GM10248 (cell line): ENCODE data around the gene HCRTR1.
A peak's percentile ranks its signal among the peaks of the same experiment; 100 is the strongest.

ENCODE experiments used
- CTCF ChIA-PET: fragments of 300-600 bp; sonication (Branson Sonifier 250); formaldehyde crosslinking; extraction: SDS; loops from one replicate; lab custom pipeline; 2021; ENCODE audit warnings: antibody characterized with exemption; lab: Yijun Ruan, JAX
- POLR2A ChIA-PET: fragments of 350-650 bp; sonication (Branson Sonifier 250); formaldehyde crosslinking; extraction: SDS; loops from one replicate; lab custom pipeline; 2020; ENCODE audit warnings: antibody characterized with exemption; lab: Yijun Ruan, JAX
- DNase-seq: peaks from one replicate; pipeline ENCODE4 v3.0.0; 2012; ENCODE audit errors: extremely low spot score
- TF ChIP-seq, protein P1 (sequence below): IDR thresholded peaks from 2 replicates; pipeline ENCODE4 v1.5.1; 2012; ENCODE audit warnings: mild to moderate bottlenecking, low read depth; ENCODE audit errors: extremely low read depth, missing control alignments, control extremely low read depth

The HCRTR1 gene

DNA sequence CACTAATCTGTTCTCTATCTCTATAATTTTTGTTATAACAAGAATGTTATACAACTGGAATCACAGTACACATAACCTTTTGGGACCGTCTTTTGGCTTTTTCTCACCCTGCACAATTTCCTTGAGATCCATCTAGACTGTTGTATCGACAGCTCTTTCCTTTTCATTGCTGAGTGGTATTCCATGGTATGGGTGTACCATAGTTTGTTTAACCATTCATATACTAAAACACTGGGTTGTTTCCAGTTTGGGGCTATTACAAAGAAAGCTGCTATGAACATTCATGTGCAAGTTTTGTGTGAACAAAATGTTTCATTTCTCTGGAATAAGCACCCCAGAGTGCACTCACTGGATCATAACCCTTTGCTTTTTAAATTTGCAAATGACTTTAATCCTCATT, 15.4 kb upstream of the HCRTR1 start:
- ChIA-PET POLR2A (no interaction called here), CTCF (interaction anchor here (1.4 to 6.1 kb wide), 3 partner anchors 9 to 39 kb away, joined by 4 to 38 read pairs (median 6); no protein-coding TSS in a partner anchor)
- TF ChIP-seq, protein P1, sequence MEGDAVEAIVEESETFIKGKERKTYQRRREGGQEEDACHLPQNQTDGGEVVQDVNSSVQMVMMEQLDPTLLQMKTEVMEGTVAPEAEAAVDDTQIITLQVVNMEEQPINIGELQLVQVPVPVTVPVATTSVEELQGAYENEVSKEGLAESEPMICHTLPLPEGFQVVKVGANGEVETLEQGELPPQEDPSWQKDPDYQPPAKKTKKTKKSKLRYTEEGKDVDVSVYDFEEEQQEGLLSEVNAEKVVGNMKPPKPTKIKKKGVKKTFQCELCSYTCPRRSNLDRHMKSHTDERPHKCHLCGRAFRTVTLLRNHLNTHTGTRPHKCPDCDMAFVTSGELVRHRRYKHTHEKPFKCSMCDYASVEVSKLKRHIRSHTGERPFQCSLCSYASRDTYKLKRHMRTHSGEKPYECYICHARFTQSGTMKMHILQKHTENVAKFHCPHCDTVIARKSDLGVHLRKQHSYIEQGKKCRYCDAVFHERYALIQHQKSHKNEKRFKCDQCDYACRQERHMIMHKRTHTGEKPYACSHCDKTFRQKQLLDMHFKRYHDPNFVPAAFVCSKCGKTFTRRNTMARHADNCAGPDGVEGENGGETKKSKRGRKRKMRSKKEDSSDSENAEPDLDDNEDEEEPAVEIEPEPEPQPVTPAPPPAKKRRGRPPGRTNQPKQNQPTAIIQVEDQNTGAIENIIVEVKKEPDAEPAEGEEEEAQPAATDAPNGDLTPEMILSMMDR, result no peak
- DNase-seq, result no peak

DNA sequence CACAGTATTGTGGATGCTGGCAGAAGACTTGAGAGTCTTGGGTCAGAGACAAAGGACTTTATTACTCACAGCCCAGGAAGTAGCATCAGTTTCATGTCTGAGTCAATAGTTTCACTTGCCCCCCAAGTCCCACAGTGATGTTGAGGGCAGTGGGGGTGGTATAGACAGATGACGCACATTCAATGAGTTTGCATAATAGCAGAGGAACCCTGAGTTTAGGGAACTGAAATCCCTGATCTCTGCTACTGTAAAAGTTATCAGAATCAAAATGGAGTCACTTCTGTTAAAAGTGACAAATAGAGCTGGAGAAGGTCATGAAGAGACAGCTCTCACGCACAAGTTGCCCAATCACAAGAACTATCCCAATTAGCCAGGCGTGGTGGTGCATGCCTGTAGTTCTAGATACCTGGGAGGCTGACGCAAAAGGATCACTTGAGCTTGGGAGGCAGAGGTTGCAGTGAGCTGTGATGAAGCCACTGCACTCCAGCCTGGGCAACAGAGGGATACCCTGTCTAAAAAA, 11.5 kb upstream of the HCRTR1 start:
- DNase-seq, result peak; percentile 87
- CTCF ChIA-PET, result interaction anchor here (0.8 to 6.1 kb wide), 5 partner anchors 12 to 43 kb away, joined by 3 to 41 read pairs (median 3); partner anchors contain the start of gene HCRTR1
- POLR2A ChIA-PET, result no interaction called here
- TF ChIP-seq, protein P1, result no peak

DNA sequence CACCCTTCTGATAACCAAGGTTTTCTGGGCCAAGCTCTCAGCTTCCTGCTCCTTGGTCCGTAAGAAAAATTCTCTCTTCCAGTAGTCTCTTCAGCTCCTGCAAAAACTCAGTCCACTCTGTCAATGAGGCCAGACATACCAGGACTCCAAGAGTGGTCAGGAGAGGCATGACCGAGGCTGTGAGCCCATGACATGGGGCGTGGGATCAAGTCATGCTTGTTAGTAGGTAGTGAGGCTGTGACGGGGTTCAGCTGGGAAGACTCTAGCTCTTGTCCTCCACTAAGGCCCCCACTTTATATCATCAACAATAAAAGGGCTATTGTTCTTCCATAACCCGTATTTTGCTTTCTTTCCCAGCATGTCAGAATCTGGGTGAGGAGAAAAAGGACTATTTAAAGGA, 10.1 kb upstream of the HCRTR1 start:
- POLR2A ChIA-PET, result interaction anchor here (0.6 to 0.7 kb wide), 2 partner anchors 35 to 118 kb away, joined by 3 to 4 read pairs; no protein-coding TSS in a partner anchor
- CTCF ChIA-PET, result interaction anchor here (1.0 to 5.7 kb wide), 7 partner anchors 9 to 44 kb away, joined by 3 to 41 read pairs (median 5); partner anchors contain the start of gene HCRTR1
- TF ChIP-seq, protein P1, result no peak
- no peak for DNase-seq

DNA sequence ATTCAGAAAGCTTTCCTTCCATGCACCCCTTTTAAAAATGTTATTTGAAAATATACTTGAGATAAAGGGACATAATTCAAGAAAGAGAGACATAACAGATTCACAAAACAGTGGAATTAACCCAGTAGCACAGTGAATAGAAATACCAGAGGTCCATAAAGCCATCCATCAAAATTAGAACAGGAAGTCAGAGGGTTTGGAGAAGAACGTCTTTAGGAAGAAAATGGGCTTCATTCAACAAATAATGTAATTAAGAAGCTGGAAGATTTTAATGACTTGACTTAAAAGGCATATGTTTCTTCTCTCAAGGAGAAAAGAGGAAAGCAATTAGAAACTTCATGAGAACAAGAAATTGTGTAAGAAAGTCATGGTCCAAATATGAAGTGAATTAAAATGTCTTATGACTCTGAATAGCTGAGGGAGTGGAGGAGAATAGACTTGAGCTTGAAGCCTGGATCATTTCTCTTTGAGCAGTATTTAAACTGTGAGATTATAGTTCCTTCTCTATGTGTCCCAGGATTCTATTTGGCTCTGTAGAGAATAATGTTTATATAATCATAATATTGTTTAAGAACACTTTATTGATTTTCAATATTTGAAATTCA, 7.9 kb upstream of the HCRTR1 start:
- CTCF ChIA-PET, result interaction anchor here (0.8 to 5.7 kb wide), 4 partner anchors 8 to 19 kb away, joined by 3 to 41 read pairs (median 4); partner anchors contain the start of gene HCRTR1
- POLR2A ChIA-PET, result no interaction called here
- DNase-seq, result no peak
- TF ChIP-seq, protein P1, result no peak

DNA sequence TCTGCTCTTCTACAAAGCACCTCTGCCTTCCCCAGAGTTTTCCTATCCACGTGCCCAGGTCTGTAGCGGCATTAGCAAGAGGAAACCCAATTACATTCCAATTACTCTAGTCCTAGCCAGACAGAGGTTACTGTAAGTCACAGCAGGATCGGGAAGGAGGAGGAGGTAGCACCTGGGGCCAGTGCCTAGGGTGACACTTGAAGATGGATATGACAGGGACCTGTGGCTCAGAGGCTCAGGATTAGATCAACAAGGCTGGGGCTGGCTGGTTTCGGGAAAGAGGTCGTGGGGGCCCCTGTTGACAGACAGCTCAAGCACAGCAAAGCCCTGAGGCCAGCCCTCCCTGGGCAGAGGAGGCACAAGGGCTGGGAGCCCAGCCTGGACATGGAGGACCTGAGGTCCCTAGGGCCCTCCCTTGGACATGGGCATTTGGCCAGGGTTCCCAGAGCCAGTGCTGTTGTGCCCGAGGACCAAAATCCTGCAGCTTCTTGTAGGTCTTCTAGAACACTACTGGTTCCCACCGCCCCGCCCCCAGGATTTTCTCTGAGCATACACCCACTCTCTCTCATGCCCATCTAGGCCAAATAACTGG, 3.0 kb upstream of the HCRTR1 start:
- ChIA-PET POLR2A (no interaction called here), CTCF (interaction anchor here (1.1 kb wide), 1 partner anchor 18 kb away, joined by 4 read pairs; no protein-coding TSS in a partner anchor)
- DNase-seq, result no peak
- TF ChIP-seq, protein P1, result no peak

DNA sequence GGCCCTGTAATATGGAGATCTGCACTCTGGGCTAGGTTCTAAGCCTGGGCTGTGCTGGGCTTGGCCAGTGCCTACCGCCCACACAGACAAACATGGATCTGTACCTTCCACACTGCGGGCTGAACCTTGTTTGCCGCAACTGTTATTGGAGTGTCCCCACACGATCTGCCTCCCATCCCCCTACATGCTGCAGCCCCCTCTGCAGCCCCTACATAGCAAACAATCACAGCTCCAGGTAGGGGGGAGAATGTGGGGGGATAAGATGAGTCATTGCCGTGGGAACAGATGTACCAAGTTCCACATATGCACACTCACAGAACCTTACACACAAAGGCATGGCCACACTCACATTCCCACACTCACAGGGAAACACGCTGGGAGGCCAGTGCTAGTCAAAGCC, 2.1 kb upstream of the HCRTR1 start:
- ChIA-PET POLR2A (interaction anchor here (0.6 kb wide), 1 partner anchor 10 kb away, joined by 5 read pairs; no protein-coding TSS in a partner anchor), CTCF (interaction anchor here (4.2 kb wide), 2 partner anchors 14 to 50 kb away, joined by 28 to 52 read pairs; no protein-coding TSS in a partner anchor)
- DNase-seq, result no peak
- TF ChIP-seq, protein P1, result no peak
